H1 (cell line): Measurements from ENCODE around the gene ANP32A. TPM values are rescaled to one million over a fixed set of nuclear protein-coding genes. Genes with fewer than 3 reads are reported as not detected.

Source experiments
- ATF2 ChIP-seq: IDR thresholded peaks from 2 replicates; pipeline ENCODE4 v1.6.1; 2012; ENCODE audit warnings: low read length, inconsistent platforms
- SIN3A ChIP-seq, 2 experiments: IDR thresholded peaks in 1 of 2; conservative IDR thresholded peaks in 1 of 2; 2 replicates each; pipeline ENCODE4 v1.6.1; 2011 to 2012; ENCODE audit warnings: low read length in 2 of 2, improper control_type of control experiment in 1 of 2, low read depth in 1 of 2, mild to moderate bottlenecking in 1 of 2
- SUZ12 ChIP-seq: fragments of 200-600 bp; sonication (generic); IDR thresholded peaks from 2 replicates; pipeline ENCODE4 v1.6.1; 2012; ENCODE audit warnings: mild to moderate bottlenecking, inconsistent platforms, low read length, moderate library complexity, mixed read lengths
- polyA plus RNA-seq, 7 experiments: library from polyadenylated mRNA; depleted of rRNA in 3 of 7; stranded (reverse) in 5 of 7; unstranded in 2 of 7; fragments of >200 nt in 5 of 7; fragments of 200-250 nt in 2 of 7; gene quantifications; 1 replicate in 5 of 7; 2 replicates in 1 of 7; 4 replicates in 1 of 7; pipeline versions ENCODE4 v1.2.1 to v1.2.3, GENCODE V29; 2011 to 2013; ENCODE audit warnings: missing spikeins in 2 of 7, mixed read lengths in 2 of 7
- total RNA-seq: library from RNA; stranded (reverse); fragmentation: NEBNext Ultra II Directional; extraction: Animal tissue kit (Norgen Biotek cat#: 25700); gene quantifications from 2 replicates; pipeline ENCODE4 v1.2.1, GENCODE V29; 2021

ANP32A gene
- total and polyA plus RNA-seq, 2 of the 8 experiments (the other 6 are each of a cell fraction or from before 2014, with no cell fraction given): 70.8 to 295 TPM

- no peak for TF ChIP-seq ATF2
- TF ChIP-seq SUZ12: no peak
- no peak for TF ChIP-seq SIN3A (conservative IDR thresholded peaks at IDR 0.05 in 1 of 2, IDR thresholded peaks at IDR 0.05 in 1 of 2; ENCODE audit: low read depth in 1 of 2, low read length in 2 of 2)
Observed at GRCh38 chr15:68749365-68749764, 71.3 kb downstream of the ANP32A start (continued).
